Breast epithelium (tissue), 3 donors: ENCODE data around the gene KAT8.

Experiments
- POLR2A ChIP-seq: fragments of 450-650 bp; IDR thresholded peaks from one replicate; pipeline ENCODE4 v1.6.1; 2016; ENCODE audit warnings: antibody characterized with exemption, mild to moderate bottlenecking, moderate library complexity
- POLR2AphosphoS5 ChIP-seq, 3 donors: sonication (generic); formaldehyde crosslinking; IDR thresholded peaks; one replicate each; pipeline ENCODE4 v1.6.1; 2017; ENCODE audit warnings: antibody characterized with exemption in 3 of 3
- TF ChIP-seq, protein P1 (sequence below), 3 donors: fragments of 450-650 bp; IDR thresholded peaks; one replicate each; pipeline ENCODE4 v1.5.1; 2016 to 2017; ENCODE audit warnings: antibody characterized with exemption in 3 of 3, mild to moderate bottlenecking in 3 of 3, moderate library complexity in 3 of 3

DNA sequence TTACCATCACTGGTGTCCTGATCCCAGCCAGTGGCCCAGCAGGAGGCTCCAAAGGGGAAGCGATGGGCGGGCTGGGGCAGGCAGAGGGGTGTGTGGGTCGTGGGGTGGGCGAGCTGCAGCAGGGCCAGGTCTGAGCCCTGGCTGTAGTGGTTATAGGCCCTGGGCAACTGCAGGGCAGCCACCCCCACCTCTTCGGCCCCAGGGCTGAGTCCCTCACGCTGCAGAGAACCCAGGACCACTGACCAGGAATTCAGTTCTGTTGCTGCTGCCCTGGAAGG, 30.9 kb upstream of the KAT8 start:
- TF ChIP-seq POLR2A (no peak), POLR2AphosphoS5 (IDR thresholded peaks at IDR 0.05) (no peak)
- TF ChIP-seq, protein P1, sequence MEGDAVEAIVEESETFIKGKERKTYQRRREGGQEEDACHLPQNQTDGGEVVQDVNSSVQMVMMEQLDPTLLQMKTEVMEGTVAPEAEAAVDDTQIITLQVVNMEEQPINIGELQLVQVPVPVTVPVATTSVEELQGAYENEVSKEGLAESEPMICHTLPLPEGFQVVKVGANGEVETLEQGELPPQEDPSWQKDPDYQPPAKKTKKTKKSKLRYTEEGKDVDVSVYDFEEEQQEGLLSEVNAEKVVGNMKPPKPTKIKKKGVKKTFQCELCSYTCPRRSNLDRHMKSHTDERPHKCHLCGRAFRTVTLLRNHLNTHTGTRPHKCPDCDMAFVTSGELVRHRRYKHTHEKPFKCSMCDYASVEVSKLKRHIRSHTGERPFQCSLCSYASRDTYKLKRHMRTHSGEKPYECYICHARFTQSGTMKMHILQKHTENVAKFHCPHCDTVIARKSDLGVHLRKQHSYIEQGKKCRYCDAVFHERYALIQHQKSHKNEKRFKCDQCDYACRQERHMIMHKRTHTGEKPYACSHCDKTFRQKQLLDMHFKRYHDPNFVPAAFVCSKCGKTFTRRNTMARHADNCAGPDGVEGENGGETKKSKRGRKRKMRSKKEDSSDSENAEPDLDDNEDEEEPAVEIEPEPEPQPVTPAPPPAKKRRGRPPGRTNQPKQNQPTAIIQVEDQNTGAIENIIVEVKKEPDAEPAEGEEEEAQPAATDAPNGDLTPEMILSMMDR (IDR thresholded peaks at IDR 0.05), result no peak
